HG02938 (cell line): ENCODE results near the gene SETD1A.

Experiments used
- ATAC-seq: cut with Tn5 transposase; IDR thresholded peaks from one replicate; pipeline ENCODE4 v1.9.1; 2021; ENCODE audit warnings: mild to moderate bottlenecking, moderate library complexity; ENCODE audit not compliant: unreplicated experiment

Gene SETD1A

DNA sequence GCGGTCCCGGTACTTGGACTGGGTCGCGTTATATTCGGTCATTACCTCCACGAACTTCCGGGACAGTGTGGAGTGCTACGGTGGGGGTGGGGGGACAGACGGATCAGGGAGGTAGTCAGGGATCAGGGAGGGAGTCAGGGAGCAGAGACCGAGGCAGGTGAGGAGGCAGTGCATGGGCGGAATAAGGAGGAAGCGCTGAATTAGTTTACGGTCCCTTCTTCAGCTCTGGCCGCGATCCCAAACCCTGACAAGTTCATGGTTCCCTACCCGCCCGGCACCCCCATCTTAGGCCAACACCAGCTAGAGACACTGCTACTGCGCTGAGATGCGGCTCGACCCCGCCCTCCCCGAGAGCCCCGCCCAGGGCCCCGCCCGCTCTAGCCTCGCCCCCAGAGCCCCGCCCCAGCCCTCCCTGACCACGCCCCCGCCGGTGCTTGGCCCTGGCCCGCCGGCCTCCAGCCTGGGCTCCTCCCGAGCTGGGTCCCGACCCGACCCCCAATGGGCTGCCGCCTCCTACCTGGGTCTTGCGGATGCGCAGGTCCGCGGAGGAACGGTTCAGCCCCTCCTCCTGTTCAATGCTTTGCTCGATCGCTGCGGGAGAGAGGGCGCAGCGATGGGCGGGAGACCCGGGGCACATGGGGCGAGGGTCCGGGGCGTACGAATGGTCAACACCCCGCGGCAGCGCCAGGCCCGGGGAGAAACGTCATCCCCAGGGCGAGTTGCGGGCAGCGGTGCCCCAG is 39.6 kb downstream of the SETD1A start:
- ATAC-seq = peak; percentile 54

DNA sequence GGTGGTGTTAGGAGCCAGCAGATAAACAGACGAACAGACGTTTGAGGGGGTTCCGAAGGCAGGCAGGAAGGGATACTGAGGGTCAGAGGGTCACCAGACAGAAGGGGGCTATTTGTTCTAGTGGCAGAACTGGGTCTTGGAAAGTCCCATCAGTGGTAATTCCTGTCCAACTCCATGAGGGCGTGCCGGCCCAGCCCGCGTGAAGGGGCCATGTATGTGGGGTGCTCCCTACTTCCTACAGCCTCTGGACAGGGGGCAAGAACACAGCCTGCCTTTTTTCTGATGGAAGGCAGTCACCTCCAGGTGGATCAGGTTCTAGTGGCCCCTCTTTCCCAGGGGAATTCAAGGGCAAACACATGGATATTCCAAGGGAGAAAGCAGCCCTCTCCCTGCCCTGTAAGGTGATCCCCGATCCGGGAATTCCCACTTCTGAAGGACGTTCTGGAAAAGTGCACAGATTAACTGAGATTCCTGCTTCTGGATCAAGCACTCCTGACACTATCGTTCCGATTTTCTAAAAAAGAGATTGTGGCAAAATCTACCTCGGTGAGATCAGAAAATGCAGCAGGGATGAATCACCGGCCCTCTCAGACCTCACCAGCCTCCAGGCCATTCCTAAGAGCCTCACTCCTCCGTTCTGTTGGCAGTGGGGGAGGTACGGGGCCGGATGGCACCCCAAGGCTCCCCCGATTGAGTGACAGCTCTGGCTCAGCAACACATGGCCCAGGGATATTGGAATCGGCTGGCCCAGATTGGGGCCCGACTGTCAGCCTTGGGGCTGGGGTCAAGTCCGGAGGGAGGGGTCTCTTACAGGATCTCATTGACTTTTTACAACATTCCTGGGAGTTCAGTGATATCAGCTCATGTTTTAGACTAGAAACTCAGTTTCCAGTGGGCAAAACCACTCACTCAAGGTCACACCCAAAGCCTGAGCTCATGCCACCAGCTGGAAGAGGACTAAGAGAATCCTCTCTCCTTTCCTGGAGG is 40.5 kb downstream of the SETD1A start:
- no peak for ATAC-seq

DNA sequence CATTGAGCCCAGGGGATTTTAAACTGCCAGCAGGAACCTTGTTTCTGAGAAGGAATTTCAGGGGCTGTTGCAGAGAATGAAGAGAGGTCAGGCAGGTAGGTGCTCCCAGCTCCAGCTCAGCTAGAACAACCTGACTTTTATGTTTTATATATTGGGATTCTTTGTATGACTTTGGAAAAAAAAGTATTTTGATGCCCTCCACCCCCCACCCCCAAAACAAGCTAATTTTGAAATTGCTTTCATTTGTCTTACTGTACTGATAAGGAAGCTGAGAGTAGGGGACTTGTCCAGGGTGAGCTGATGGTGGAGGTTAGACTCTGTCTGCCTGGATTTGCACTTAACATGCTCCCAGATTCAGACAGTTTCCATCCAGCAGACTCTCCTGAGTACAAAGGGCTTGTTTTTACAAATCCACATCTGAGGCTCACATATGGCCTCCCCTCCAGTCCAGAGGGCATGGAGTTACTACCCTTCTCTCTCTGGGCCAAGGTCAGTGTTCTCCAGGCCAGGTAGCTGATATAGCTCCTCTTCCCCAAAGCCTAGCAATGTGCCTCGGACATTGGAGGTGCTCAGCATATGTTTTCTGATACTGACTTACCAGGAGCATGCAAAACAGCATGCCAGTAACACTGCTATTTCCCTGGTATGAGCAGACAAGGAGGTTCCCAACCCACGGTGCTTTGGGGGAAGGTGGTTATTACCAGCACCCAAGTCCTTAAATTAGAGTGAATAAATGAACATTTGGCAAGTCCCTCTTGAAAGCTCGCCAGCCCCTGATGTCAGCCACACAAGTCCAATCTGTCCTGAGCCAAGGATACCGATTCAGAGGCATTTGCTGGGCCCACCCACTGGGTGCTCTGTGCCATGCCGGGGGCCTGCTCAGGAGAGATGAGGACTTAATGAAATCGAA is 41.6 kb downstream of the SETD1A start:
- no peak for ATAC-seq

DNA sequence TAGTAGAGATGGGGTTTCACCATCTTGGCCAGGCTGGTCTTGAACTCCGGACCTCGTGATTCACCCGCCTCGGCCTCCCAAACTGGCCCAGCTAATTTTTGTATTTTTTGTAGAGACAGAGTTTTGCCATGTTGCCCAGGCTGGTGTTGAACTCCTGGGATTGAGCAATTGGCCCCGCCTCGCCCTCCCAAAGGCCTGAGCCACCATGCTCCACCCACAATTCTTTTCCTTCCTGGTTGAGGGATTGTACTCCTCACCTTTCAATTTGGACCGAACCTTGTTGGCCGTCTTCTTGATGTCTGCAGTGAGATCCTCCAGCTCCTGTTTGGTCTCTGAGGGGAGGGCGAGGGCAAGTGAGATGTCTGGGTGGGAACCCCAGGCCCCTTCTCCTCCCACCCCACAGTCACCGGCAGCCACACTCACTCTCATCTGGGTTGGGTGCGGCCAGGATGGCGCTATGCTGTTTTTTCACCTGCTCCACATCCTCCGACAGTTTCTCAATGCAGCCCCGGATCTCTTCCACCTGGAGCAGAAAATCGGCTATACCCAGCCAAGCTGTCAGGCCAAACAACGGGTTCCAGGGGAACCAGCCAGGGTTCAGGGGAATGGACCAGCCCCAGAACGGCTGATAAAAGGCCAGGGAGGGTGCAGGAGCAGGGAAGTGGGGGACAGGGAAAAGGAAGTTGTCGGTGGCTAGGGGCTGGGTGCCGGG is 43.3 kb downstream of the SETD1A start:
- no peak for ATAC-seq

DNA sequence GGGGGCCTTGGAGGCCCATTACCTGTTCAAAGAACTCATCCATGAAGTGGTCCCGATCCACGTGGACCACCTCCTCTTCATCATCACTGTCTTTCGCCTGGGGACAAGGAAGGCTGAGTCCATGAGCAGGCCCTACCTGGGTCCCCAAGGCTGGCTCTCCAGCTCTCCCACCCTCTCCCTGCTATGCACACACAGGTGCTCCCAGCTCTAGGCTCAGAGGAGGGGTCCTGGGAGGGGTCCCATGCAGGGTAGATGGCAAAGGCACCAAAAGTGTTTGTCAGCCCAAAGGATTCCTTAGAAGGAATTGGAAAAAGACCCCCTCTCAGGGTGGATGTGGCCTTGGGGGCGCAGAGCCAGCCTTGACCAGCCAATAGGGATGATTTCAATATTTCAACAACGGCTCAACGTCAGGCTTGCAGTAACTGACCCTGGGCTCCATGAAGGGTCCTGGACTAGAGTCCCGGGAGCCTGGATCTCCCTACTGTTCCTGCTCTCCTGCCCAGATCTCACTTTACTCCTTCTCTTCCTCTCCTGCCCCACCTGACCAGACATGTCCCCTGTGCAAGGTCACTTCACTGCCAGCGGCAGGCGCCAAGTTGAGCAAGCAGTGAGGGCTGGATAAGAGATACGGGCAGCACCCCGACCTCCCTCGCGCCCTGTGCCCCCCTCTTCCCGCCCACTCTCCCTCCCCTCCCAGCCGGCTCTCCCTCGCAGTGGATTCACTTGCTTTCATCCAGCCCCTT is 44.1 kb downstream of the SETD1A start:
- no peak for ATAC-seq

DNA sequence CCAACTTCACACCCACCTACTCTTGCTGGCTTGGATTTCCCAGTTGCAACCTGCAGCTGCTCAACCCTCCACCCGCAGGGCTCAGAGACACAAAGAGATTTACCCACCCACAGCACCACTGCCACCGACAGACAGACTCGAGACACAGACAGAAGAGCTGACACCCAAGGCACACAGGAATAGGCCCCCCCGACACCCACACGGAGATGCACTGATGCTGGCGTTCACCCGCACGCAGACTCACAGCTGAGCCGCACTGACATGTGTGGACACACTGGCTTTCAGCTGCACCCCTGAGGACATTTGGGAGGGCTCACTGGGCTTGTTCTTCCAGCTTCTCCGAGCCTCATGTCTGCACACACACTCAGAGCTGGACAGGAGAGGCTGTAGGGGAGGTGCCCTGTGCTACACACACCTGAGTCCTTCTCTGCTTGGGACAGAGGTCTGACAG is 44.7 kb downstream of the SETD1A start:
- no peak for ATAC-seq

DNA sequence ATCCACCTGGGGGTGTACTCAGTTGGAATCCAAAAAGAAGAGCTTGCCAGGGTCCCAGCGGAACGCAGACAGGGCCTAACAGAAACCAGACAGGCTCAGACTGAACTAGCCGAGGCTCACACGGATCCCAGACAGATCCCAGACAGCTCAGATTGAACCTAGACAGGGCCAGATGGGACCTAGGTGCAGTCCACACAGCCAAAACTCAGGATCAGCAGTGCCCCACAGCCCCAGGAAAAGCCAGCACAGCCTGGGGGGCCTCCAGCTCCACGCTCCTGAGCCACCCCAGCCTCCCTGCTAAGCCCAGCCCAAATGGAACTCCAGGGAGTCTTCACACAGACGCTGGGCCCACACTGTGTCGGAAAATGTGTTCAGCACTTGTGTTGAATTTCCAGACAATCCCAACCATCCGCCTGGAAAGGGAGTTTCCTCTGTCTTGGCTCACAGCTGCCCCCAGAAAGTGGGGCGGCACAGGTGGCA is 45.3 kb downstream of the SETD1A start:
- no peak for ATAC-seq

DNA sequence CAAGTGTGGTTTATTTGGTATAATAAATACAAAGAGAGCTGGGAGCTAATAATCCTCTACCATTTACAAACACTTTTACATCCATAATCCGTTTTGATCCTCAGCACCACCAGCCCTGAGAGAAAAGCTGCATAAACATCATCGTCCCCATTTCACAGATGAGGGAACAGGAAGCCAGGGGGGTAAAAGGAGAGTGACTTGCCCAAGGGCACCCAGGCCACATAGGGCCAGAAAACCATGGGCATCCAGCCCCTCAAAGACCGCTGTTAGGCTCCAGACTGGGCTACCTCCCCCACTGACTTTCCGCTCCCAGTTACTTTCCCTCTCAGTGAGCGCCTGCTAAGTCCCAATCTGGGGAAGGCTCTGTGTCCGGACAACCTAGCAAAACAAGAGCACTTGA is 46.2 kb downstream of the SETD1A start:
- no peak for ATAC-seq

DNA sequence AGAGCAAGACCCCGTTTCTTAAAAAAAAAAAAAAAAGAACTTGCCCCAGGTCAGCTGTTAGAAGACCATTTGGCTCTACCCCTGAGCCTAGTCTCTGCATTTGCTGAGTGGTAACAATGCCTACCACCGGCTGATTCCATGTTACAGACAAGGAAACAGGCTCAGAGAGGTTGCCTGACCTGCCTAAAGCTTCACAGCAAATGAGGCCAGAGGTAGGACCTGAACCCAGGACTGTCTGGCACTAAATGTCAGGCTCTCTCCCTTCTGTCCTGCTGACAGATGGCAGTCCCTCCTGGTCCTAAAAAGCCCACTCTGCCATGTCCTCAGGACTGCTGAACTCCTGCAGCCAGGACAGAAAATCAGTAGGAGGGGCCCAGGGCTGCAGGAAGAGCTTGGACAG is 47.1 kb downstream of the SETD1A start:
- ATAC-seq = no peak

DNA sequence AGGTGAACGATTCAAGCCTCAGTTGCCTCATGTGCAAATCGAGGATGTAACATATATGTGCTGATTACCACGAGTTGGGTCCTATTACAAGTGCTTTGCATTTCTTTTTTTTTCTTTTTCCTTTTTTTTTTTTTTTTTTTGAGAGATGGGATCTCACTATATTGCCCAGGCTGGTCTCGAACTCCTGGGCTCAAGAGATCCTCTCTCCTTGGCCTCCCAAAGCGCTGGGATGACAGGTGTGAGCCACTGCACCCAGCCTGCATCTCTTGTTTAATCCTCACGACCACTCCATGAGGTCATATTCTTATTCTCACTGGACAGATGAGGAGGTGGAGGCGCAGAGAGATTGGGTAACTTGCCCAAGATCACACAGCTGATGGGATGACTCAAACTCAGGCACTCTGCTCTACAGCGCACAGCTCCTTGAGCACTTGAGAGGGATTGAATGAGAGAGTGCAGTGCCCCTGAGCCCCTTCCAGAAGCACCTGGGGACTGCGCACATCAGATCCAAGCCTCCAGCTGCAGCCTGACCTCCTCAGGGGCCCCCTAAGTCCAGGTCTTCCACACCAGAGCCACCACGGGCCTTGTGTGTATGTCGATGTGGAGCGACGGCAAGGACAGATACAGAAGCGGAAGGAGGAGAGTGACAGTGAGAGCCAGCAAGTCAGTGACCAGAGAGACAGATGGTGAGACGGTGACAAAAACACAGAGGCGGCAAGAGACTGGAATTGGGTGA is 48.0 kb downstream of the SETD1A start:
- ATAC-seq = no peak

DNA sequence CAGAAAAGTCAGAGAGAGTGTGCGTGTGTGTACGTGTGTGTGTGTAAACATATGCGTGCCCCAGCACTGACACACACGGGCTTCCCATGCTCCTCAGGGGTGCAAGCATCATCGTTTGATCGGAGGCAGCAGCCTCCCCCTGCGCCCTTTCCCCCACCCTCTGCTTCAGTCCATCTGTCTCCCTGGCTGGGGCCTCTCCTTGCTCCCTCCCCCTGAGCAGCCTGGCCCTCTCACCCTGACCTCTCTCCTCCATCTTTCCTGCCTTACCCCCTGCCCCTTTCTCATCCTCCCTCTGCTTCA is 48.5 kb downstream of the SETD1A start:
- ATAC-seq = no peak

DNA sequence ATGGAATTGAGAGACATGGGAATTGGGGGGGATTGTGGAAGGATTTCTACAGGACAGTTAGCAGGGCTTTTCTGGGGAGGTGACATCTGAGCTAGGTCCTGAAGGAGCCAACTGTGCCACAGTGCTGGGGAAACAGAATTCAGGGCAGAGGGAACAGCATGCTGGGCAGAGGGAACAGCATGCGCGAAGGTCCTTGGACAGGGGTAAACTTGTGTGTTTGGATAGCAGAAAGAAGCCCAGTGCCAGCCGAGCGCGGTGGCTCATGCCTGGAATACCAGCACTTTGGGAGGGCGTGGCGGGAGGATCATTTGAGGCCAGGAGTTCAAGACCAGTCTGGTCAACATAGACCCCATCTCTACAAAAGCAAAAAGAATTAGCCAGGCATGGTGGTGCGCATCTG is 49.0 kb downstream of the SETD1A start:
- ATAC-seq = no peak

DNA sequence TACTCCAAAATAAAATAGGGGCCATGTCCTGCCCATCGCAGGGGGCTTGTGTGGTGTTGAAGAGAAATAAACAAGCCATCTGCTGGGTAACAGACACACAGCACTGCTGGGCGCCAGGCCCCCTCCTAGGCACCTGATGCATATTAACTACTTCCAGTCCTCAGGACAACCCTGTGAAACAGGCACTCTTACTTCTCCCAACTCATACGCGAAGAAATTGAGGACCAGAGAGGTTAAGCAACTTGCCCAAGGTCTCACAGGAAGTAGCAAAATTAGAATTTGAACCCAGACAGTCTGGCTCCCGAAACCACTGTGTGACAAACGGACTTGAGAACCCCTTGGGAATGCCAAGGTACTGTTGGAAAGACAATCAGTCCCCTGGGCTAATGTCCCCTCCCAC is 50.1 kb downstream of the SETD1A start:
- ATAC-seq = no peak

DNA sequence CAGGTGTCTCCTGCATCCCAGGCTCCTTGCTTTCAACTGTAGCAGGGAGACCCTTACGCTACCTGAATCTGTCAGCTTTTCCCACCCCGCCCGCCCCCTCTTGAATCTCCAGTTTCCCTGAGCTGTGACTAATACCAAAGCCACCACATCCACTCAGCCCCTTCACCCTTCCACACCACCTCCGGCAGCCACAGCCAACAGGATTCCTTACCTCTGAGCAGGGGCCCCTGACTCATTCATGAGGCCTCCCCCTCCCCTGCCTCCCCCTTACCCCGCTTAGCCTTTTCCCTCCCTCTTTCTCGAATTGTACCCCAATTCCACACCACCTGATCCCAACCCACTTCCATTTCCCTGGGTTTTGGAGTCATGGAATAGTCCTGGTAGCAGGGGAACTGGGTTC is 50.6 kb downstream of the SETD1A start:
- no peak for ATAC-seq

DNA sequence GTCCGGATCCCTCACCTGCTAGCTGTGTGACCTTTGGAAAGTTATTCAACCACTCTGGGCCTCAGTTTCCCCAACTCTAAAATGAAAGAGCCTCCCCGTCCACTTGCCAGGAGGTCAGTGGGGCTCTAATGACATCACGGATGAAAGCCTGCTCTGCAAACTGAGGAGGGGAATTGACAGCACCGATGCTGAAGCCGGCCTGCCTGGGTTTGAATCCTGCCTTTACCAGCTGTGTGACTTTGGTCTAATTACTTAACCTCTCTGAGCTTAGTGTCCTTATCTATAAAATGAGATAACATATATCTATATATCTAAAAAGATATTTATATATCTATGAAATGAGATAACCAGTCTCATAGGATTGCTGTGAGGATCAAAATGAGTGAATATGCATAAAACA is 51.0 kb downstream of the SETD1A start:
- ATAC-seq = no peak

DNA sequence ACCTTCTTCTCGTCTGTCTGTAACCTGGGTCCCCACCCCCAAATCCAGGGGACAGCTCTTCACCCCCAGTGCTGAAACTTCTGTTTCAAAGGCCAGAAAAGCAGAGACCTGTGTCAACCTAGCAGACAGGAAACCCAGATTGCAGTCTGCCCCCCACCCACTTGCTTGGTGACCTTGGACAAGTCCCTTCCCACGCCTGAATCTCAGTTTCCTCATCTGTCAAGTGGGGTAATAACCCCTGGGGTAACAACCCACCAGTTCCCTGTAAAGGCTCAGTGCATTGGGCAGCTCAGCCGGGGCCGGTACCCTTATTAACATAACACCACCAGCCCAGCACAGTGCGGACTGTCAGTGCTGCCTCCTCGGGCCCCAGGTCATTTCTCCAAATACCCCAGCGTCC is 51.6 kb downstream of the SETD1A start:
- no peak for ATAC-seq

DNA sequence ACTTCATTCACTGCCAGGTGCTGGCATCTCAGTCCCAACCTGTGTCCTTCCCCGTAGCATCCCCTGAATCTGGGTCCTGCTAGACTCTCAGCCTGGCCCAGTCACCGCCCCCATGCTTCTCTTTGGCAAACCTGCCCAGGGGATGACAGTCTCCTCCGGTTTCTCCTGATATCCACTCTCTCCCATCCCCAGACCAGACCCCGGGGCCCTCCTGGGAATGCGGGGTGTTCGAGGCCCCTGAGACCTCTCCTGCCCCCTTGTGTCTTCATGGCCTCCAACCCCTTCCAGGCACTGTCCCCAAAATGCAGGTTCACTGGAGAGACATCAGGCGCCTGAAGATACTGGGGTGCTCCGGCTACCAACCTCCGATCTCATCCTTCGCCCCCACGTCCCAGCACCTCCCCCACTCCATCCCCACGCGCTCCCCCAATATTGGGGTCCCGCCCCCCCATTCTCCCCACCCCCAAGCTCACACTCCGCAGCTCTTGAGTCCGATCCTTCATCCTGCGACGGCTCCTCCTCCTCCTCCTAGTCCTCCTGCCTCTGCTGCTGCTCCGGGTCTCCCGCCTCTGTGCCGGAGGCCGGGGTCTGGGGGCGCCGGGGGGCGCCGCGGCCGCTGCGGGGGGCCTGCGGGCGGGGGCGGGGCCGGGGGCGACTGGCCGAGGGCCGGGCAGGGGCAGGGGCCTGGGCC is 52.5 kb downstream of the SETD1A start:
- ATAC-seq = no peak

DNA sequence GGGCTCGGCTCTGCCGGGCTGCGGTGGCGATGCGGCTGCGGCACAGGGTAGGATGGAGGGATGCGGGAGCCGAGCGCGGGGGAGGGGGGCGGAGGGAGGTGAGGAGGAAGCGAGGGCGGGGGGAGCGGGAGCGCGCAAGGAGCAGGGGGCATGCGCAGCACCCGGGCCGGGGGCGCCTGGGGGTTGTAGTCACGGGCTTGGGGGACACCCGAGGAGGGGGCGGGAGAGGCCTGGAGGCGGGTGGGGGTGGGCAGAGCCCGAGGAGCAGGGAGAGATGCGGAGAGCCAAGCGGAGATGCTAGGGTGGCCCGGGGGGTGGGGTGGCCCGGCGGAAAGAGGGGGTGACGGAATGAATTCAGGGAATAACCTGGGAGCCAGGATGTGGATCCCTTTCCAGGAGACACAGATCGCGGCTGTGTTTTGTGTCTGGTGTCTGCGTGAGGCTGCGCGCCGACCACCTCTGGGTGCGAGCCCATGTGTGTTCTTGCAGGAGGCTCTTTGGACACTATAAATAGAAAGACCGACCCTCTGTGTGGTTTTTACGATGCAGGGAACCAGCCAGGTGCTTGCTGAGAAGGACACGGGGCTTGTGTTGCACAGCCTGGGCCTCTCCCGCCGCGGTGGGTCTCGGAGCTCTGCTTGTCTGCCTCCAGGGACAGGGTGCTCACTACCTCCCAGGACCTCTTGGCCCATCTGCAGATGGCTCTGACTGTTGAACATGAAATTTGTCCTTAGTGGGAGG is 53.2 kb downstream of the SETD1A start, which contains the start of gene STX1B:
Gene STX1B, minus strand, starts transcription at position 54 of the 741 bp plus-strand sequence. CDS start 242 bp downstream, outside the sequence.
- no peak for ATAC-seq
